HAP-1 (cell line): ENCODE data around the gene PSME3IP1.
"Not testable (repeated sequence)": the region's sequence is repeated elsewhere in the genome, so short reads cannot be mapped to it uniquely, and the experiment has no call there.

Experiments used
- DNase-seq, 2 experiments: peaks; one replicate each; pipeline ENCODE4 v3.0.0-alpha.2; 2016 to 2020; ENCODE audit warnings: low spot score in 2 of 2
- H3K27me3 ChIP-seq: fragments of 250-450 bp; sonication (Bioruptor Pico); 2 replicates; pipeline ENCODE4 v1.5.1; 2020; ENCODE audit warnings: low read depth, mild to moderate bottlenecking, moderate library complexity
- H3K36me3 ChIP-seq: fragments of 250-450 bp; sonication (Bioruptor Pico); replicated peaks from 2 replicates; pipeline ENCODE4 v1.5.1; 2020; ENCODE audit warnings: mild to moderate bottlenecking
- H3K4me1 ChIP-seq: fragments of 250-450 bp; sonication (Bioruptor Pico); 2 replicates; pipeline ENCODE4 v1.5.1; 2020; ENCODE audit warnings: mild to moderate bottlenecking
- H3K4me3 ChIP-seq: fragments of 250-450 bp; sonication (Bioruptor Pico); 2 replicates; pipeline ENCODE4 v1.5.1; 2020; ENCODE audit warnings: mild to moderate bottlenecking, moderate library complexity
- H3K9me3 ChIP-seq: fragments of 250-450 bp; sonication (Bioruptor Pico); 2 replicates; pipeline ENCODE4 v1.5.1; 2020; ENCODE audit warnings: mild to moderate bottlenecking, moderate library complexity
- in situ Hi-C: fragments of 300-500 bp; cut with MboI; formaldehyde crosslinking; loops from 3 replicates; pipeline ENCODE4 v1.14.3; 2020; ENCODE audit warnings: low sequenced_read_pairs, inconsistent platforms, mixed read lengths

The PSME3IP1 gene

GRCh38 chr16:57213462-57213861, 27.6 kb upstream of the PSME3IP1 start:
- DNase-seq, result no peak
- in situ Hi-C loops, result no loop called here
- Histone ChIP-seq H3K36me3 (peaks cover 79% of the 10 kb centered on the region), H3K27me3 (no peaks in the 10 kb centered on the region), H3K4me1 (peaks cover 7% of the 10 kb centered on the region; the same call in 1 of the 2 replicates), H3K9me3 (no peaks in the 10 kb centered on the region), H3K4me3 (no peak overlapping the region)

- Histone ChIP-seq H3K4me1 (peaks cover 7% of the 10 kb centered on the region; the same call in 1 of the 2 replicates), H3K27me3 (no peaks in the 10 kb centered on the region), H3K36me3 (peaks cover 63% of the 10 kb centered on the region), H3K9me3 (no peaks in the 10 kb centered on the region), H3K4me3 (no peak overlapping the region)
- no peak for DNase-seq
- in situ Hi-C loops, result no loop called here
These were observed 23.9 kb upstream of the PSME3IP1 start for GRCh38 chr16:57209780-57210179.

- Histone ChIP-seq H3K36me3 (peaks cover 61% of the 10 kb centered on the region), H3K4me1 (peaks cover 7% of the 10 kb centered on the region; the same call in 1 of the 2 replicates), H3K27me3 (no peaks in the 10 kb centered on the region), H3K9me3 (no peaks in the 10 kb centered on the region), H3K4me3 (no peak overlapping the region)
- in situ Hi-C loops, result no loop called here
- no peak for DNase-seq
These were observed 23.1 kb upstream of the PSME3IP1 start for GRCh38 chr16:57208926-57209325.

- no peak for DNase-seq
- H3K27me3 ChIP-seq, result no peaks in the 10 kb centered on the region
- H3K36me3 ChIP-seq, result peaks cover 38% of the 10 kb centered on the region
- H3K9me3 ChIP-seq, result no peaks in the 10 kb centered on the region
- no peaks in the 10 kb centered on the region for H3K4me1 ChIP-seq
- in situ Hi-C loops, result no loop called here
- no peak overlapping the region for H3K4me3 ChIP-seq
These were observed 18.8 kb upstream of the PSME3IP1 start for GRCh38 chr16:57204675-57205074.

DNA sequence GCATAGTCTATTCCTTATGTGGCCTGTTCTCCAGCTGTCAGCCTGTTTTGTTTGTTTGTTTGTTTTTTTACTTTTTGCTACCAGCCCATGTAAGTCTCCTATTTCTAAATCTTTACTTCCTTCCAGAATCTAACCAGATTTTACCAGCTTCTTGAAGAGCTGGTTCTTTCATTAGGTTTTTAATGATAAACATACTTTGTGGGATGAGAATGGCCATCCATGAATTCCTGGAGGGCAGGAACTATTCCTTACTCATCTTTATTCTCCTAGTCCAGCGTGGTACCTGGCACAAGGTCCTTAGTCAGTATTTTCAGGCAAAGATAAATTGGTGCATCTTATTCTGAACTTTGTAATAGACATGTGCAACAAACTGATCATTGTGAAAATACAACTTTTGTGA, 17.6 kb upstream of the PSME3IP1 start:
- no peaks in the 10 kb centered on the region for H3K4me1 ChIP-seq
- in situ Hi-C loops, result no loop called here
- DNase-seq, result no peak
- no peak overlapping the region for H3K4me3 ChIP-seq
- H3K36me3 ChIP-seq, result peaks cover 29% of the 10 kb centered on the region
- no peaks in the 10 kb centered on the region for H3K9me3 ChIP-seq
- H3K27me3 ChIP-seq, result no peaks in the 10 kb centered on the region

GRCh38 chr16:57202095-57202886, 16.5 kb upstream of the PSME3IP1 start:
- Histone ChIP-seq H3K4me1 (no peaks in the 10 kb centered on the region), H3K36me3 (peaks cover 23% of the 10 kb centered on the region), H3K9me3 (no peaks in the 10 kb centered on the region), H3K4me3 (no peak overlapping the region), H3K27me3 (no peaks in the 10 kb centered on the region)
- in situ Hi-C loops, result no loop called here
- no peak for DNase-seq

DNA sequence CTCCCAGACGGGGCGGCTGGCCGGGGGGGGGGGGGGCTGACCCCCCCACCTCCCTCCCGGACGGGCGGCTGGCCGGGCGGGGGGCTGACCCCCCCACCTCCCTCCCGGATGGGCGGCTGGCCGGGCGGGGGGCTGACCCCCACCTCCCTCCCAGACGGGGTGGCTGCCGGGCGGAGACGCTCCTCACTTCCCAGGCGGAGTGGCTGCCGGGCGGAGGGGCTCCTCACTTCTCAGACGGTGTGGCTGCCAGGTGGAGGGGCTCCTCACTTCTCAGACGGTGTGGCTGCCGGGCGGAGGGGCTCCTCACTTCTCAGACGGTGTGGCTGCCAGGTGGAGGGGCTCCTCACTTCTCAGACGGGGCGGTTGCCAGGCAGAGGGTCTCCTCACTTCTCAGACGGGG, 15.1 kb upstream of the PSME3IP1 start:
- peaks cover 20% of the 10 kb centered on the region for H3K36me3 ChIP-seq
- H3K9me3 ChIP-seq, H3K27me3 ChIP-seq, in situ Hi-C loops, DNase-seq, H3K4me3 ChIP-seq, H3K4me1 ChIP-seq: not testable (repeated sequence)

DNA sequence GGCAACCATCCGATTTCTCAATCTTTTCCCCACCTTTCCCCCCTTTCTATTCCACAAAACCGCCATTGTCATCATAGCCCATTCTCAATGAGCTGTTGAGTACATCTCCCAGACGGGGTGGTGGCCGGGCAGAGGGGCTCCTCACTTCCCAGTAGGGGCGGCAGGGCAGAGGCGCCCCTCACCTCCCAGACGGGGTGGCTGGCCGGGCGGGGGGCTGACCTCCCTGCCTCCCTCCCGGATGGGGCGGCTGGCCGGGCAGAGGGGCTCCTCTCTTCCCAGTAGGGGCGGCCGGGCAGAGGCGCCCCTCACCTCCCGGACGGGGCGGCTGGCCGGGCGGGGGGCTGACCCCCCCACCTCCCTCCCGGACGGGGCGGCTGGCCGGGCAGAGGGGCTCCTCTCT, 14.5 kb upstream of the PSME3IP1 start:
- peaks cover 14% of the 10 kb centered on the region for H3K36me3 ChIP-seq
- H3K4me3 ChIP-seq, in situ Hi-C loops, DNase-seq, H3K4me1 ChIP-seq, H3K9me3 ChIP-seq, H3K27me3 ChIP-seq: not testable (repeated sequence)

DNA sequence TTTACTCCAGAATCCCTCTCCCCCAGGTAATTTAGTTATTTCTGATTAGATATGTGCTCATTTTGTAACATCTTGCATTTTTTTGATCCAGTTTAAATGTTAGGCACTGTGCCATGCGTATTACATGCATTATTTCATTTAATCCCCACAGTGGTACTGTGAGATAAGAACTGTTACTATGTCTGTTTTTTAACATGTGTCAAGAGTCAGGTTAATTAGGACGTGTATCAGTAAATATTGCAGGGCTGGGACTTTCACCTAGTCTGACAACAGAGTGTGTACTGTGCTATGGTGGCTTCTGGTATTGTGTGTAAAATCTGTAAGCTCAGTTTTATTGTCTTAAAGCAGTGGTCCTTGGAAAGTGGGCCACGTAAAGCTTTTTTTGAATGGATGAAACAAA, 10.9 kb upstream of the PSME3IP1 start:
- no peaks in the 10 kb centered on the region for H3K4me1 ChIP-seq
- H3K27me3 ChIP-seq, result no peaks in the 10 kb centered on the region
- no peaks in the 10 kb centered on the region for H3K36me3 ChIP-seq
- H3K9me3 ChIP-seq, result no peaks in the 10 kb centered on the region
- in situ Hi-C loops, result no loop called here
- H3K4me3 ChIP-seq, result no peak overlapping the region
- no peak for DNase-seq

DNA sequence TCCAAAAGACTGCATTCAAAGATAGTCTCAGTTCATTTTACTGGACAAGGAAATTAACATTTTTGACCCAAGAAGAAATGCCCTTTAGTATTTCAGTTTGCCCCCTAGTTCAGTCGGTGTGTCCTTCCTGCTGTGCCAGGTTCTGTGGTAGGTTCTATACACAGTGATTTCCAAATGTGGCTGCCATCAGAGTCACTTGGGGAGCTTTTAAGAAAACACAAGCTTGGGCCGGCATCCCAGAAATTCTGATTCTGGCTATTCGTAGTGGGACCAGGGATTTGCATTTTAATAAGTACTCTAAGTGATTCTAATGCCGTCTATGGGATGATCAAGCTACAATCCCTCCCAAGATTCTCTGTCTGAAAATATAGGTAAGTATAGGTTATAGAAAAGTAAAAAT, 10.4 kb upstream of the PSME3IP1 start:
- Histone ChIP-seq H3K4me3 (no peak overlapping the region), H3K4me1 (no peaks in the 10 kb centered on the region)
- in situ Hi-C loops, result no loop called here

DNA sequence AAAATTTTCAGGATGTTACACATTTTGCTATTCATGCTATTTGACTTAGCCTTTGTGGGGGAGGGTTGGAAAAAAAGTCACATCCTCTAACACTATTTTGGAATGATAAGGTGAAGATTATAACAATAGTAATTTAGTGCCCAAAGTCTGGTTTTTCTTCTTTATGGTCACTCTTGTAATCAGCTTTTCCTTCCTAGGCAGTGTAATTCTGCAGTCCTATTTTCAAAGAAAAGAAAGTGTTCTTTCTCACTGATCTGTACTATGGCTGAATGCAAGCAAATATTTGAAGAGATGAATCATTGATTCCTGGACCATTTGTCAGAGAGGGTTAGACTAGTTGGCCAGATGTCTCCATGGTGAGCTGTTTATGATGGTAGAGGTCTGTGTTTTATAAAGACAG, 8.7 kb upstream of the PSME3IP1 start:
- no peak for DNase-seq
- no peaks in the 10 kb centered on the region for H3K36me3 ChIP-seq
- no peaks in the 10 kb centered on the region for H3K9me3 ChIP-seq
- H3K4me1 ChIP-seq, result no peaks in the 10 kb centered on the region
- no peak overlapping the region for H3K4me3 ChIP-seq
- in situ Hi-C loops, result no loop called here
- H3K27me3 ChIP-seq, result no peaks in the 10 kb centered on the region

More for the DNA sequence above, 10.4 kb upstream of the PSME3IP1 start:
- H3K9me3 ChIP-seq, result no peaks in the 10 kb centered on the region
- no peaks in the 10 kb centered on the region for H3K27me3 ChIP-seq
- no peaks in the 10 kb centered on the region for H3K36me3 ChIP-seq
- no peak for DNase-seq

DNA sequence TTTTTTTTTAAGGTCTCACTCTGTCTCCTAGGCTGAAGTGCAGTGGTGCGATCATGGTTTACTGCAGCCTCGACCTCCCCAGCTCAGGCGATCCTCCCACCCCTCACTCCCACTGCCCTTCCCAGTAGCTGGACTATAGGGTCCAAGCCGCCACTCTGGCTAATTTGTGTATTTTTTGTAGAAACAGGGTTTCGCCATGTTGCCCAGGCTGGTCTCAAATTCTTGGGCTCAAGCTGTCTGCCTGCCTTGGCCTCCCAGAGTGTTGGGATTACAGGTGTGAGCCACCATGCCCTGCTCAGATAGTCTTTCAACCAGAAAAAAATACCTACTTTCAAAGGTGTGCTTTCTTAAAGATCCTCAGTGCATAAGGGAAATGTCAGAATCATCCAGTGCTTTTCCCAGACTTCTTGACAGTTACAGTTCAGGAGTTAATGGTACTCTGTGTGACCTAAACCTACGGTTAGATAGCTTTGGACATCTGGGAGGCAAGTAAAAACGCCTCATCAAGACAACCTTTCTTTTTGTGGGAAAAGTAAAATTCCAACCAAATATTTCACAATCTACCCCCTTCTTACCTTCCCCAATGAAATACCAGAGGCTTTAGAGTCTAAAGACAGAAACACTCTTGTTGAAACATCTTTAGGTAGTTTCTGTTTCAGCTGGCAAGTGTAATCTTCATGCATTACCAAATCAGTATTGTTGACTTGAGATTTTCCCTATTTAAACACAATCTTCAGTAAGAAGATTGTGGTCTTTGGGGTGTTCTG, 7.1 kb upstream of the PSME3IP1 start:
- H3K27me3 ChIP-seq, result no peaks in the 10 kb centered on the region
- no peaks in the 10 kb centered on the region for H3K36me3 ChIP-seq
- in situ Hi-C loops, result no loop called here
- DNase-seq, result no peak
- H3K9me3 ChIP-seq, result no peaks in the 10 kb centered on the region
- no peak overlapping the region for H3K4me3 ChIP-seq
- H3K4me1 ChIP-seq, result no peaks in the 10 kb centered on the region

DNA sequence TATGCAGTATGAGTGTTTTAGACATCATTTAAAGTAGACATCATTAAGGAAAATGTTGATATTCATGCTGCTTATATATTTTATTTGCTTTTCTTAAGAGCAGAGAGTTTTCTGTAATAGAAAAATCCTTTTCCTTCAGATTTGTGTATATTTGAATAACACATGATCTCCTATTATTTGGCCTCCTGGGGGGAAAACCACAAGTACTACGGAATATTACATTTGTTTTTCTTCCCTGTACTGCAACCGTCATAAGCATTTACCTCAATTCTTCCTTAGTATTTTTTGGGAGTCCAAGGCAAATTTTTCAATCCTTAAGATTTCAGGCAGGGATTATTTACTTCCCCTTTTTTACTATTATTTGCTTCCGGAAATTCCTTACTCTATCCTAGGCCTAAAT, 6.3 kb upstream of the PSME3IP1 start:
- Histone ChIP-seq H3K4me3 (no peak overlapping the region), H3K9me3 (no peaks in the 10 kb centered on the region), H3K4me1 (no peaks in the 10 kb centered on the region), H3K27me3 (no peaks in the 10 kb centered on the region), H3K36me3 (no peaks in the 10 kb centered on the region)
- DNase-seq, result no peak
- in situ Hi-C loops, result no loop called here

DNA sequence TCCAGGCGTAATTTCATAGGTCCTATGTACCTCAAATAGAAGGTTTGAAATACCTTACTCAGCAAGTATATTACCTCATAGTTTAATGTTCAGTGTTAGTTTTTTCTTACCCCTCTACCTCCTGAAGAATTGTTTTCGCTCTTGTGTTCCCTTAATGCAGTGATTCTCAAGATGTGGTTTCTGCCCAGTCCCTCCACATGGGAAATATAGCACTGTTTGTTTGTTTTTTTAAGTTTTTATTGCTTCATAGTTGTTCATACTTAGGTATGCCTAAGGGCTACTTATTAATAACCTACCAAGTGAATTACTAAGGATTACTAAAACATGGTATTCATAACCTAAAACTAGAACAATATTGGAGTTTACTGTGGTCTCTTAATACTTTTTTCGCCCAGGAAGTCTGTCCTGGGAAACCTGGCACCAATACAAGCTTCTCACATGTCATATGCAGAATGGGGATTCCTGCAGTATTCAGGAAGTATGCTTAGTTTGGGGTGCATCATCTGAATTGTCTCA, 5.3 kb upstream of the PSME3IP1 start:
- DNase-seq, result no peak
- in situ Hi-C loops, result no loop called here
- H3K9me3 ChIP-seq, result no peaks in the 10 kb centered on the region
- no peaks in the 10 kb centered on the region for H3K27me3 ChIP-seq
- H3K4me1 ChIP-seq, result no peaks in the 10 kb centered on the region
- no peak overlapping the region for H3K4me3 ChIP-seq
- 0 out of 2 replicates have a peak, but pooled peaks cover 5% of the 10 kb centered on the region for H3K36me3 ChIP-seq
